Lung (tissue), 12 donors: ENCODE measurements around the gene PLLP. TPM values are rescaled to one million over a fixed set of nuclear protein-coding genes. Genes with fewer than 3 reads are reported as not detected.

Source experiments
- ATAC-seq: fragments of 200-7000 bp; cut with Tn5 transposase; one replicate; pipeline ENCODE4 v1.9.1; 2020; ENCODE audit warnings: moderate number of reproducible peaks; ENCODE audit not compliant: insufficient read depth, low FRiP score
- DNase-seq, 3 donors: peaks; one replicate each; pipeline ENCODE4 v3.0.0-alpha.2; 2013 to 2017
- H3K27ac ChIP-seq, 2 donors: one replicate each; pipeline ENCODE4 v1.5.1; 2013; ENCODE audit warnings: mild to moderate bottlenecking in 2 of 2, moderate library complexity in 2 of 2, control low read depth in 1 of 2, inconsistent platforms in 1 of 2, low read depth in 1 of 2, low read length in 1 of 2
- H3K27me3 ChIP-seq, 3 donors: one replicate each; pipeline ENCODE4 v1.5.1; 2013; ENCODE audit warnings: low read length in 2 of 3; ENCODE audit not compliant: control insufficient read depth in 3 of 3, insufficient read depth in 3 of 3
- H3K36me3 ChIP-seq, 4 donors: one replicate each; pipeline ENCODE4 v1.5.1; 2013; ENCODE audit warnings: low read length in 4 of 4, mild to moderate bottlenecking in 1 of 4, moderate library complexity in 1 of 4; ENCODE audit not compliant: control insufficient read depth in 4 of 4, insufficient read depth in 4 of 4
- H3K4me1 ChIP-seq, 5 donors: one replicate each; pipeline ENCODE4 v1.5.1; 2013; ENCODE audit warnings: low read length in 5 of 5, mild to moderate bottlenecking in 2 of 5, moderate library complexity in 1 of 5; ENCODE audit not compliant: control insufficient read depth in 5 of 5, insufficient read depth in 5 of 5
- H3K4me3 ChIP-seq: one replicate; pipeline ENCODE4 v1.5.1; 2013; ENCODE audit warnings: mild to moderate bottlenecking, control low read depth, moderate library complexity
- H3K9ac ChIP-seq, 2 donors: one replicate each; pipeline ENCODE4 v1.5.1; 2013; ENCODE audit warnings: low read length in 2 of 2, control low read depth in 1 of 2; ENCODE audit not compliant: insufficient read depth in 1 of 2
- H3K9me3 ChIP-seq, 4 donors: one replicate each; pipeline ENCODE4 v1.5.1; 2013; ENCODE audit warnings: low read length in 3 of 4, mild to moderate bottlenecking in 1 of 4, moderate library complexity in 1 of 4; ENCODE audit not compliant: control insufficient read depth in 4 of 4, insufficient read depth in 3 of 4
- CTCF ChIP-seq: IDR thresholded peaks from 2 replicates; pipeline ENCODE4 v1.5.1; 2012; ENCODE audit warnings: mild to moderate bottlenecking; ENCODE audit errors: control extremely low read depth, extremely low read depth
- WGBS, 2 donors: extraction: QIAGEN DNeasy Blood & Tissue Kit; methylation state at CpG; one replicate each; pipeline ENCODE4 v1.1.7; 2013; 5-methylcytosine and 5-hydroxymethylcytosine counted together
- polyA plus RNA-seq, 2 donors: library from polyadenylated mRNA; stranded (reverse); fragments of 200-250 nt; gene quantifications; one replicate each; pipeline ENCODE4 v1.2.1, GENCODE V29; 2013
- total RNA-seq, 2 donors: library from RNA; depleted of rRNA in 1 of 2; stranded (reverse); fragments of >200 nt in 1 of 2; gene quantifications; one replicate each; pipeline ENCODE4 v1.2.1, GENCODE V29; 2014 to 2021
- donor health status: control.
- donor health status: control.
- donor health status: Bipolar disorder and iron deficiency.
- donor health status: healthy.
- donor health status: DM: yes; HTN: yes; CAD: no.

The PLLP gene
- total and polyA plus RNA-seq, 4 donors = 23.8 to 98.7 (median 61.6) TPM

DNA sequence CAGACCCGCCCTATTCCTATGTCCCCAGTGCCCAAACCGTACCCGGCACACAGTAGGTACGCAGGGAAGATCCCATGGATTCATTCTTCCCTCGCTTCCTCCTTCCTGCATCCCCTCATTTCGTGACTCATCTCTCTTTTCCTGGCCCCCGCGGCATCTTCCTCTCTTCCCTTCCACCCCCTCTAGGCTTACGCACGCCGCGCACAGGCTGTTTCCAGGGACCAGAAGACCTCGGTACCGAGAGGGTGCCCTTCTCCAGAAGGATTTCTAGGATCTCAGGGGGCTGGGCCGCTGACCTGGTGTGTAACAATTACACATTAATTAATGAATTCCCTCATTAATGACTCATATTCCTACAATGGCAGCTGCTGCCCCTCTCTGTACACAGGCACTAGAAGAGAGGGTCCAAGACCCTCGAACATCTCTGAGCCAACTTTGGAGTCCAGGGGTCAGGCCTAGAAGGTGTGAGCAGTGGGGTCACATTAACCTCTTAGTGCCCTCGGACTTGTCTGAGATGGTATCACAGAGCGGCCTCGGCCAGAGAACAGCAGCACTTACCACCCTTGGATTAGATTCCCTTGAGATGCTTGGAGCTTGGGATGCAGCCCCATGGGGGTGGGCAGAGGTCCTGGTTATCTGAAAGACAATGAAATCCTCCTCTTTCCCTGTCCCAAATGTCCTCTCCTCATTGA, 16.8 kb upstream of the PLLP start:
- no peak overlapping the region for H3K4me3 ChIP-seq
- TF ChIP-seq CTCF = no peak
- H3K4me1 ChIP-seq = peaks cover 0 to 18% (median 2%) of the 10 kb centered on the region in 5 donors
- H3K9ac ChIP-seq = no peak overlapping the region
- H3K27ac ChIP-seq = no peak overlapping the region
- H3K27me3 ChIP-seq = no peaks in the 10 kb centered on the region
- no peaks in the 10 kb centered on the region for H3K36me3 ChIP-seq
- no peak for ATAC-seq
- DNase-seq = no peak
- WGBS, 2 donors = 46 to 47% methylated on average over 19 of the region's 19 CpGs
- no peaks in the 10 kb centered on the region for H3K9me3 ChIP-seq

DNA sequence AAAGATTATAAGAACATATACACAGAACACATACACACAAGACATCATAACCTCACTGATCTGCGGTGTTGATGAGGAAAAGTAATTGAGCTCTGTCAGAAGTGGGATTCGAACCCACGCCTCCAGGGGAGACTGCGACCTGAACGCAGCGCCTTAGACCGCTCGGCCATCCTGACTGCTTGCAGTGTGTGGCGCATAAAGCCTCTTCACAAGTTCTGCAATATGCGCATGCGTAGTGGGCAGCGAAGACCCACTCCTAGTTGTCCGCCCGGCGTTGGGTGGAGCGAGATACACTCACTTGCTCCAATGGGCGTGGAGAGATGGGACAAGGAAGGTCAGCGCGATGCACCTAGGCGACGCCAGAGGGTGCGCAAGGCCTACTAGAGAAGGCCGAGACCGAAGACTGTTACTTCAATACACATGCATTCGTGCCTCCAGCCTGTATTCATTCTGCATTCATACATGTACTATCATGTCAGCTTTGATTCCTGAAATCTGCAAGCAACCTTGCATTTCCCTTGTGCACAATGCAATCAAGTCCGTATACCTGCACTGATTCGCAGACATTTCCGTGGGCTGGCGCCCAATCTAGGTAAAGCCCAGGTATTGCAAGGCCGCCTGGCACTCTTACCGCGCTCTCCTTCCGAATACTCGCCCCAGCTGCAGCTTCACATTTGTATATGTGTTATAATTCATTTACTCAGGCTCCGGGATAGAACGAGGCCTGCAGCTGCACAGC, 16.1 kb upstream of the PLLP start:
- Histone ChIP-seq H3K4me1 (peaks cover 0 to 18% (median 2%) of the 10 kb centered on the region in 5 donors), H3K27ac (peak overlapping the region in 1 of 2 donors; percentile 93), H3K4me3 (no peak overlapping the region), H3K9ac (peak overlapping the region in 1 of 2 donors; percentile 79), H3K36me3 (no peaks in the 10 kb centered on the region), H3K27me3 (no peaks in the 10 kb centered on the region), H3K9me3 (no peaks in the 10 kb centered on the region)
- peak; percentile 94 for ATAC-seq
- TF ChIP-seq CTCF = peak; percentile 99
- whole genome bisulfite sequencing, 2 donors = 4% methylated on average over 36 of the region's 36 CpGs
- DNase-seq = peak; percentile 100

GRCh38 chr16:57299719-57300386, 15.4 kb upstream of the PLLP start:
- TF ChIP-seq CTCF = no peak
- ATAC-seq = peak; percentile 53
- 0 to 1% methylated on average over 35 of the region's 35 CpGs for WGBS, 2 donors

More at GRCh38 chr16:57299719-57300386, 15.4 kb upstream of the PLLP start:
- no peak overlapping the region for H3K4me3 ChIP-seq
- no peaks in the 10 kb centered on the region for H3K27me3 ChIP-seq
- H3K36me3 ChIP-seq = no peaks in the 10 kb centered on the region
- DNase-seq = peak; percentile 93 to 97 (median 97)
- H3K9ac ChIP-seq = peak overlapping the region in 1 of 2 donors; percentile 79
- H3K27ac ChIP-seq = peak overlapping the region; percentile 63 to 93
- H3K4me1 ChIP-seq = peaks cover 0 to 16% (median 2%) of the 10 kb centered on the region in 5 donors
- H3K9me3 ChIP-seq = no peaks in the 10 kb centered on the region
